ENCODE data around the gene TRIM25. TPM values are rescaled to one million over a fixed set of nuclear protein-coding genes. Genes with fewer than 3 reads are reported as not detected.

Gene TRIM25
- total and polyA plus RNA-seq, 9 donors, result 12.5 to 71.7 (median 45.9) TPM

- H3K27ac ChIP-seq, result no peak overlapping the region
- no peaks in the 10 kb centered on the region for H3K4me1 ChIP-seq (ENCODE audit: insufficient read depth)
- TF ChIP-seq CTCF (IDR thresholded peaks at IDR 0.05) (no peak), EP300 (IDR thresholded peaks at IDR 0.05) (no peak), POLR2A (IDR thresholded peaks at IDR 0.05) (no peak)
- H3K4me3 ChIP-seq, result no peak overlapping the region
- no peaks in the 10 kb centered on the region for H3K36me3 ChIP-seq
- intact Hi-C loops (cut with DNase I), result loop anchor here (5.0 to 10.0 kb wide), 4 partner anchors 61 to 1408 kb away; no protein-coding TSS in a partner anchor
- no peak for DNase-seq
- no peaks in the 10 kb centered on the region for H3K9me3 ChIP-seq
- 80 to 91% (median 90%) methylated on average over 3 of the region's 3 CpGs for WGBS, 3 donors
- H3K27me3 ChIP-seq, result no peaks in the 10 kb centered on the region
Measured at GRCh38 chr17:56935461-56935860, 21.6 kb upstream of the TRIM25 start.

- intact Hi-C loops (cut with DNase I), result loop anchor here in 3 of 4 donors (10.0 kb wide), 2 partner anchors 59 to 119 kb away; no protein-coding TSS in a partner anchor
- TF ChIP-seq POLR2A (IDR thresholded peaks at IDR 0.05), result no peak
- no peak for TF ChIP-seq EP300 (IDR thresholded peaks at IDR 0.05)
- no peak for TF ChIP-seq CTCF (IDR thresholded peaks at IDR 0.05)
- no peaks in the 10 kb centered on the region for H3K4me1 ChIP-seq (ENCODE audit: insufficient read depth)
- no peak overlapping the region for H3K4me3 ChIP-seq
- 95 to 97% (median 95%) methylated on average over 4 of the region's 4 CpGs for WGBS, 3 donors
- H3K36me3 ChIP-seq, result no peaks in the 10 kb centered on the region
- no peak for DNase-seq
- H3K9me3 ChIP-seq, result no peaks in the 10 kb centered on the region
- H3K27me3 ChIP-seq, result no peaks in the 10 kb centered on the region
- H3K27ac ChIP-seq, result no peak overlapping the region
Measured at GRCh38 chr17:56934280-56934679, 20.4 kb upstream of the TRIM25 start.

GRCh38 chr17:56933868-56934267 is 20.0 kb upstream of the TRIM25 start:
- Histone ChIP-seq H3K4me1 (ENCODE audit: insufficient read depth) (no peaks in the 10 kb centered on the region), H3K4me3 (no peak overlapping the region), H3K36me3 (no peaks in the 10 kb centered on the region)

GRCh38 chr17:56933151-56933745 is 19.4 kb upstream of the TRIM25 start:
- 94 to 95% (median 95%) methylated on average over 8 of the region's 8 CpGs for WGBS, 3 donors
- intact Hi-C loops (cut with DNase I), result loop anchor here in 3 of 4 donors (10.0 kb wide), 2 partner anchors 58 to 118 kb away; no protein-coding TSS in a partner anchor

More at GRCh38 chr17:56933868-56934267, 20.0 kb upstream of the TRIM25 start:
- no peak for TF ChIP-seq EP300 (IDR thresholded peaks at IDR 0.05)
- no peak for TF ChIP-seq CTCF (IDR thresholded peaks at IDR 0.05)
- TF ChIP-seq POLR2A (IDR thresholded peaks at IDR 0.05), result no peak
- intact Hi-C loops (cut with DNase I), result loop anchor here in 3 of 4 donors (10.0 kb wide), 2 partner anchors 59 to 119 kb away; no protein-coding TSS in a partner anchor
- Histone ChIP-seq H3K27ac (no peak overlapping the region), H3K9me3 (no peaks in the 10 kb centered on the region), H3K27me3 (no peaks in the 10 kb centered on the region)
- WGBS, 3 donors, result 91 to 100% (median 94%) methylated on average over 1 of the region's 1 CpG
- no peak for DNase-seq

More at GRCh38 chr17:56933151-56933745, 19.4 kb upstream of the TRIM25 start:
- no peak for DNase-seq
- Histone ChIP-seq H3K27ac (no peak overlapping the region), H3K4me3 (no peak overlapping the region), H3K9me3 (no peaks in the 10 kb centered on the region), H3K27me3 (no peaks in the 10 kb centered on the region), H3K4me1 (ENCODE audit: insufficient read depth) (no peaks in the 10 kb centered on the region), H3K36me3 (no peaks in the 10 kb centered on the region)
- no peak for TF ChIP-seq POLR2A (IDR thresholded peaks at IDR 0.05)
- no peak for TF ChIP-seq EP300 (IDR thresholded peaks at IDR 0.05)
- no peak for TF ChIP-seq CTCF (IDR thresholded peaks at IDR 0.05)

All from ovary (tissue), 9 donors.